HG02981 (cell line): ENCODE results near the gene SPRY4.
"Not testable (repeated sequence)": the region's sequence is repeated elsewhere in the genome, so short reads cannot be mapped to it uniquely, and the experiment has no call there.

Experiments
- ATAC-seq: cut with Tn5 transposase; IDR thresholded peaks from one replicate; pipeline ENCODE4 v1.9.1; 2021; ENCODE audit warnings: mild to moderate bottlenecking, moderate library complexity; ENCODE audit not compliant: unreplicated experiment

Gene SPRY4

DNA sequence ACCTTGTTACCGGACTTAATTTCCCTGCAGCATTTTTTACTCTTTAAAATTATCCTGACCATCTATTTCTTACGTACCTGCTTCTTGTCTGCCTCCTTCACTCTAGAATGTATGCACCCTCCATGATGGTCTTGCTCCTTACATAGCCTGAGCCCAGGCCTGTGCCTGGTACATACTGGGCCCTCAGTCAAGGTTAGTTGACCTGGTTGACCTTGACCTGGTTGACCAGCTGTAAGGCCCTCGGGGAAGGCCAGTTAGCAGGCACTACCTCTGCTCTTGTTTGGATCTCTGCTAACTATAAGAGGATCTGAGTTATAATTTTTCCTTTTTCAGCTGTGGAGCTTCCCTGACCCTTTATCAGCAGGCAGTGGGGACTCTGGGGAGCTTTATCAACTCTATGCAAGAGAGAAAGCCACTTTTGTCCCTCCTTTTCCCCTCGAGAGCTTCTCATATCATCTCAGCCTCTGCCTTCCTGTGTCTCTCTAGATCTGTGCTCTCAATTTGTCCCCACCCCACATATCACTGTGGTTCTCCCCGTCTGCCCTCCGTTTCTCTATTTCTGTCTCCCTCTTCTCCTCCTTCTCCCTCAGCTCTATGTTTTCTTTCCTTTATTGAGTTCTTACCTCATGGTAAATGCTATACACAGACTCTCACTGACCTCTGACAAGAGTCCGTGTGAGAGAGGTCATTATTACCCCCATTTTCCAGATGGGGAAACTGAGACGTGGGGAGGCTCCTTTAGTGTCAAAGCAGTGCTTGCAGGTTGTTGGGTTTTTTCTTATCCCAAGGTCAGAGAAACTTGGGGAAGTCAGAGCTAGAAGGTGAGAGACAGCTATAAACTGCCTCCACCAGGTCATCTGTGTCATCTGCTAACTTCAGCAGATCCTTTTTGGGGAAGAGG, 28.6 kb downstream of the SPRY4 start:
- ATAC-seq, result no peak

DNA sequence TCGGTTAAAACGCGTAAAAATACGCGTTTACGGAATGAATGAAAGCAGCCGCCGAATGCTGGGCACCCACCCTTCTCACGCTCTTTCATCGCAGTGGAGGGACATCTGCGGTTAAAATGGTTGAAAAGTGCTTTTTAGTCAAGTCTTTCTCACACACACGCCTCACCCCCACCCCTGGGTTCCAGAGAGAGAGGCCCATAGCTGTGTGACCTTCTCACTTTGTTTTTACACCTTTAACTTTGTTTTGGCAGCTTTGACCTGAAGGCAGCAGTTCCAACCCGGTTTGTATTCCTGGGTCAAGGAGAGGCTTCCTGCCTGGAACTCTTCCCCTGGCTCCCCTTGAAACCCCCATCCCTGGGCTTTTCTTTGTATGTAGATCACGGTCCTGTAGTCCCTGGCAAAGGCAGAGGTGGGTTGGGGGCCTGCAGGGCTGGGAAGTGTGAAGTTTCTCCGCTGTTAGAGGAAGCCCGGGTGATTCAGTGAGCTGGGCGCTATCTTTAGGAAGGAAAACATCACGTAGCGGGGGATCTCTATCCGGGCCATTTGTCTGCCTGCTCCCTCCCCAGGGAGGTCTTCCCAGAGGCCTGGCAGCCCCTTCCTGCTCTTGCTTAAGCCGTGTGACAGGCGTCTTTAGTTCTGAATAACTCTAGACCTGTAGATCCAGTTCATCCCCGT, 29.6 kb downstream of the SPRY4 start:
- no peak for ATAC-seq

DNA sequence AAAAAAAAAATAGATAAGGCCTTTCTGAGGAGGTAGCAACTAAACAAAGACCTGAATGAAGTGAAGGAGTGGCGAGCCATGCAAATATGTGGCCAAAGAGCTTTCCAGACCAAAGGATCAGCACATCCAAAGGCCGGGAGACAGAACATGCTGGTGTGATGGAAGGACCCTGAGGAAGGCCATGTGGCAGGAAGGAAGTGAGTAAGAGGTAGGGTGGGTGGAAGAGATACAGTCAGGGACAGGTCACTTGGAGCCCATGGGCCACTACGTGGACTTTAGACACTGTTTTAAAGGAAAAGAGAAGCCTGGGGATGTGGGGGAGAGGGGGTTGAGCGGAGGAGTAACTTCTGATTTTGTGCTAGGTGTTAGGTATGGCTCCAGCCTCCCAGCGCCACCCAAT, 31.3 kb downstream of the SPRY4 start:
- no peak for ATAC-seq

DNA sequence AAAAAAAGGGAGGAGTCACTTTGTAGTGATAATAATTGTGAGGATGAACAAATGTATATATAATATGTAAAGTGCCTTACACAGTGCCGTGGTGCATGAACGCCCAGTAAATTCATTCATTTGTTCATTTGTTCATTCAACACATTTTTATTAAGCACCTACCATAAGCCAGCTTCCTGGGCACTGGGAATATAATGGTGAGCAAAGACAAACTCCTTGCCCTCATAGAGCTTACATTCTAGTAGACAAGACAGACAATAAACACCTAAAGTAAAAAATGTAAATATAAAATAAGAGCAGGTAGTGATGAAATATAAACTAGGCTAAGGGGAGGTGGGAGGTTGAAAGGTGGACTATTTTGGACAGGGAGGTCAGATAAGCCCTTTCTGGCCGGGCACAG, 32.0 kb downstream of the SPRY4 start:
- ATAC-seq, result no peak

GRCh38 chr5:142292249-142292648, 32.6 kb downstream of the SPRY4 start:
- no peak for ATAC-seq

GRCh38 chr5:142290577-142291299, 34.1 kb downstream of the SPRY4 start:
- ATAC-seq, result no peak

GRCh38 chr5:142289708-142290576, 34.9 kb downstream of the SPRY4 start:
- ATAC-seq, result no peak

DNA sequence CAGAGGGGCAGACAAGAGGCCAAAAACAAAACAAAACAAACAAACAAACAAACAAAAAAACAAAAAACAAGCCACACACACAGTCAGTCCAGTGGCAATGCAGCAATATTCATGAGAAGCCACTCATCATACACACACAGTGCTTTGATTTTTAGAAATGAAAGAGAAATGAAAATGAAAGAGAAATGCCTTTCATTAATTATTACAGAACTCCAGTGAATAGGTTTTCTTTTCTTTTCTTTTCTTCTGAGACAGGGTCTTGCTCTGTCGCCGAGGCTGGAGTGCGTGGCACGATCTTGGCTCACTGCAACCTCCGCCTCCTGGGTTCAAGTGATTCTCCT, 36.9 kb downstream of the SPRY4 start:
- ATAC-seq, result peak; percentile 62

DNA sequence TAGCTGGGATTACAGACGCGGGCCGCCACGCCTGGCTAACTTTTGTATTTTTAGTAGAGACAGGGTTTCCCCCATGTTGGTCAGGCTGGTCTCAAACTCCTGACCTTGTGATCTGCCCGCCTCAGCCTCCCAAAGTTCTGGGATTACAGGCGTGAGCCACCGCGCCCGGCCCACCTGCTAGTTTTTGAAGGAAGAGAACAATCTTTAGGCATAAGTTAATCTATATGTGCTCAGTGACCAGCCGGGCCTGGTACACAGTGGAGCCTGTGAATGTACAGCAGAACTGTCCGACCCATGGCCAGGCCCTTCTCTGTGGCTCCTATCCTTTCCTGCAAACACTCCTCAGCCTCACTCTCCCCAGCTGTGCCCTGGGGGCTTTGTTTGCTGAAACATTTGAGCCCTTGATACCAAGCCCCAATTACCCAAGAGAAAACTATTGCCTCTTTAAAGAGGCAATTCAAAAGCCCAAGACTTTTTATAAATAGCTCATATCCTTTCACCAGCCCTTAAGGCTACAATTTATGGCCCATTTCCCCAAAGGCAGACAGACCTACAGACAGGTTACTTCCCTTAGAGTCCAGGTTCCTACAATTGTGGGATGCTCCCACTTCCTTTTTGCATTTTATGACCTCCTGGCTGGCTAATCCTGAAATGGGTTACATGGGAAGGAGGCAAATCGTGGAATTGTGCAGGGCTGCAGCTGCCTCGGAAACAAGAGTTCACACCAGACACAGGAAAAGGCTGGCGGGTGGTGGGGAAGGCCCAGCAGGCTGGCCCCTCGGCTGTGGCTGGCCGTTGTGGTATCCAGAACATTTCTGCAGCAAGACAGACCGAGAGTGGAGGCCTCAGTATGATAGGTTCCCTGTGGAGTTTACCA, 37.5 kb downstream of the SPRY4 start:
- peak; percentile 69 for ATAC-seq

DNA sequence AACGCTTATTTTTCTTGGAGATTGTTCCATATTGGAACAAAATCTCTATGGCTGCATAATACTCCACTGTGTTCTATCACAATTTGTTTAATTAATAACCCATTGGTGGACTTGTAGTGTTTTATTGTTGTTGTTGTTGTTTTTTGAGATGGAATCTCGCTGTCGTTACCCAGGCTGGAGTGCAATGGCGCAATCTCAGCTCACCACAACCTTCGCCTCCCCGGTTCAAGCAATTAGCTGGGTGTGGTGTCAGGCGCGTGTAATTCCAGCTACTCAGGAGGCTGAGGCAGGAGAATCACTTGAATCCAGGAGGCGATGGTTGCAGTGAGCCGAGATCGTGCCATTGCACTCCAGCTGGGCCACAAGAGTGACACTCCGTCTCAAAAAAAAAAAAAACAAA, 38.7 kb downstream of the SPRY4 start:
- no peak for ATAC-seq

DNA sequence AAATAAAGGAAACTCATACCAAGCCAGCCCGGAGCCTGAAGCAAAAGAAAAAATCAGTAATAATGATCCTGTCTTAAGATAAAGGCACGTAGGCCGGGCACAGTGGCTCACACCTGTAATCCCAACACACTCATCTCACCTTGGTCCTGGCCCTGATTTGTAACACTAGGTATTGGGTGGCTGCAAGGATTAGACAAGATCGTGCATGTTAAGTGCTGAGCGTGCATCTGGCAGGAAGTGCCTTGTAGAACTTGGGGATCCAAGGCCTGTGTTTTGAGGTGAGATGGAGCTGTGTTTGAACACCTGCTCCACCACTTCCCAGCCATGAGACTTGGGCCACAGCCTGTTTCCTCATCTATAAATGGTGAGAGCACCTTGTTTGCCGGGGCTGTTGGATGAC, 41.5 kb downstream of the SPRY4 start:
- no peak for ATAC-seq

GRCh38 chr5:142281966-142282365, 42.9 kb downstream of the SPRY4 start:
- no peak for ATAC-seq

GRCh38 chr5:142281008-142281367, 43.8 kb downstream of the SPRY4 start:
- no peak for ATAC-seq

- ATAC-seq, result no peak
Observed at GRCh38 chr5:142280066-142281007, 44.5 kb downstream of the SPRY4 start.

DNA sequence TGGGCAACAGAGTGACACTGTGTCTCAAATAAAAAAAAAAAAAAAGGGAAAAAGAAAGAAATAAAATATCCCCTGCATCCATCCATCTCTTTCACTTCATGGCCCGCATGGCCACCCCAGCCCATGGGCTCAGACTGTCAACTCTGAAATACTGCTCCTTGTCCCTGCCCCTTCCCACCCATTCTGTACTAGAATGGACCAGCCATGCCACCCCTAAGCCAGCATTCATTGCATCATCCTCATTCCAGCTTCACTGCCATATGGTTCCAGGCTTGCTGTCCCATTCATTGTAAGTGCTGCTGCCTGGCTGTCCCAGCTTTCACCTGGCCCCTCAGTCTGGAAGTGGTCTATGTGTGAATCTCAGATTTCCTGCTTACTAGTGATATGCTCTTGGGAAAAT, 46.2 kb downstream of the SPRY4 start:
- ATAC-seq, result no peak

DNA sequence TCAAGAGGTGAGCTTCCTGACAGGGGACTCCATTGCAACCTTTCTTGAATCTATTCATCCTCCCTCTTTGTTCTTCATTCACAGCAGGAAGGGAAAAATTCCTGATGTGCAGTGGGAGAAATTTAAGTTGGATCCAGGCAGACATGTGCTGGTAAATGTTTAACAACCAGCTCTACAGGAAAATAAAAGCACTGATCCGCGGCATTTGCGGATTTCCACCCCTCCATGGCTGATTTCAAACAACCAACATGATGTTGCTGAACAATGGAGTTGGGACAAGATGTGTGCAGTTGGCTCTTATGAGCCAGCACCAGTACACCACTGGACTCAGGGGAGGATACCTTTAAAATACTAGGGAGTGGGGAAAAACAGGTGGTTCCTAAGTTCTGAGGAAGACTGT, 47.0 kb downstream of the SPRY4 start:
- no peak for ATAC-seq

DNA sequence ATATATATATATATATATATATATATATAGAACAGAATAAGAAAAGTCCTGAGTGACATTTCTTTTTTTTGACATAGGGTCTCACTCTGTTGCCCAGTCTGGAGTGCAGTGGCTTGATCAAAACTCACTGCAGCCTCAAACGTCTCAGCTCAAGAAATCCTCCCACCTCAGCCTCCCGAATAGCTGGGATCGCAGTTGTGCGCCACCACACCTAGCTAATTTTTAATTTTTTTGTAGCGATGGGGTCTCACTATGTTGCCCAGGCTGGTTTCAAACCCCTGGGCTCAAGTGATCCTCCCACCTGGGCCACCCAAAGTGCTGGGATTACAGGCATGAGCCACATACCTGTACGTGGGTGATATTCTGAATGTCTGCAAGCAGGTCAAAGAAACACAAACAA, 48.3 kb downstream of the SPRY4 start:
- no peak for ATAC-seq

DNA sequence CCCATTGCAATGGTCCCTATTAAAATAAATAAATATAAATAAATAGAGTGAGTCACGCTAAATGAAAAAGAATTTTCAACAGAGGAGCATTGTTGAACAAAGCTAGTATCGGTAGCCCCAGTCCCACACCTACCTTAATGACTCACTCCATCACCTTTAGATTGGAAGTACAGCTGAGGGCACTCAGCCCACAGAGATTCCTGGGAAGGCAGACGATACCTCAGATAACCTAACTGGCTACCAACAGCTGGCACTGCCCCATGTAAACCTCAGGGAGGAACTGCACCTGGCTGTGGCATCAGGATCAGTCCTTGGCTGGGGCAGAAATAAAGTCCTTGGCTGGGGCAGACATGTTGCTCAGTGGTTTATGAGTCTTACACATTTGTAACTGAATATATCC, 49.3 kb downstream of the SPRY4 start:
- no peak for ATAC-seq

GRCh38 chr5:142272596-142272995, 52.2 kb downstream of the SPRY4 start:
- ATAC-seq, result not testable (repeated sequence)
